Stimulated activated memory B cell treated with anti-CD40 and anti-IgM and Interleukin-4, amounts not matched to agents 10 μg/mL and 1 μg/mL and 100 μg/mL, for 72 hours (primary cell): ENCODE data around the gene RAB11FIP4.

Experiments
- ATAC-seq: fragments of 150-1000 bp; cut with Tn5 transposase; 2 replicates; pipeline ENCODE4 v1.10.0; 2021
- H3K27ac Mint-ChIP-seq: one replicate; pipeline ENCODE4 v1.8.0; 2022; ENCODE audit warnings: mild to moderate bottlenecking, mixed read lengths
- H3K27me3 Mint-ChIP-seq: one replicate; pipeline ENCODE4 v1.8.0; 2022; ENCODE audit warnings: mixed read lengths
- H3K36me3 Mint-ChIP-seq: one replicate; pipeline ENCODE4 v1.8.0; 2022; ENCODE audit warnings: mixed read lengths
- H3K4me1 Mint-ChIP-seq: one replicate; pipeline ENCODE4 v1.8.0; 2022; ENCODE audit warnings: mixed read lengths
- H3K4me3 Mint-ChIP-seq: one replicate; pipeline ENCODE4 v1.8.0; 2022; ENCODE audit warnings: mild to moderate bottlenecking, moderate library complexity, mixed read lengths
- H3K9me3 Mint-ChIP-seq: one replicate; pipeline ENCODE4 v1.8.0; 2022; ENCODE audit warnings: mixed read lengths

The RAB11FIP4 gene

GRCh38 chr17:31531336-31531980 lies 140.0 kb downstream of the RAB11FIP4 start:
- no peak overlapping the region for H3K27ac Mint-ChIP-seq
- ATAC-seq: no peak
- H3K36me3 Mint-ChIP-seq: peaks cover 26% of the 10 kb centered on the region
- no peaks in the 10 kb centered on the region for H3K9me3 Mint-ChIP-seq
- H3K4me3 Mint-ChIP-seq: no peak overlapping the region
- H3K27me3 Mint-ChIP-seq: no peaks in the 10 kb centered on the region
- peaks cover 27% of the 10 kb centered on the region for H3K4me1 Mint-ChIP-seq

GRCh38 chr17:31532081-31532480 lies 140.6 kb downstream of the RAB11FIP4 start:
- Mint-ChIP-seq H3K27ac (no peak overlapping the region), H3K9me3 (no peaks in the 10 kb centered on the region), H3K4me1 (peaks cover 33% of the 10 kb centered on the region), H3K36me3 (peaks cover 29% of the 10 kb centered on the region), H3K27me3 (no peaks in the 10 kb centered on the region), H3K4me3 (no peak overlapping the region)
- ATAC-seq: no peak

- H3K27me3 Mint-ChIP-seq: no peaks in the 10 kb centered on the region
- no peaks in the 10 kb centered on the region for H3K9me3 Mint-ChIP-seq
- peaks cover 37% of the 10 kb centered on the region for H3K4me1 Mint-ChIP-seq
- peaks cover 32% of the 10 kb centered on the region for H3K36me3 Mint-ChIP-seq
- ATAC-seq: no peak
- no peak overlapping the region for H3K4me3 Mint-ChIP-seq
- H3K27ac Mint-ChIP-seq: no peak overlapping the region
Observed at GRCh38 chr17:31532526-31532925, 141.1 kb downstream of the RAB11FIP4 start.

- H3K4me3 Mint-ChIP-seq: no peak overlapping the region
- no peak for ATAC-seq
- H3K27ac Mint-ChIP-seq: no peak overlapping the region
- H3K4me1 Mint-ChIP-seq: peaks cover 48% of the 10 kb centered on the region
- peaks cover 32% of the 10 kb centered on the region for H3K36me3 Mint-ChIP-seq
- H3K27me3 Mint-ChIP-seq: no peaks in the 10 kb centered on the region
- no peaks in the 10 kb centered on the region for H3K9me3 Mint-ChIP-seq
Observed at GRCh38 chr17:31533546-31534155, 142.2 kb downstream of the RAB11FIP4 start.

- no peak for ATAC-seq
- Mint-ChIP-seq H3K9me3 (no peaks in the 10 kb centered on the region), H3K27me3 (no peaks in the 10 kb centered on the region), H3K4me3 (no peak overlapping the region), H3K36me3 (peaks cover 31% of the 10 kb centered on the region), H3K27ac (no peak overlapping the region), H3K4me1 (peaks cover 55% of the 10 kb centered on the region)
Observed at GRCh38 chr17:31534223-31534888, 142.9 kb downstream of the RAB11FIP4 start.

- Mint-ChIP-seq H3K9me3 (no peaks in the 10 kb centered on the region), H3K27ac (peak overlapping the region; percentile 50), H3K4me3 (peak overlapping the region; percentile 49), H3K36me3 (peaks cover 21% of the 10 kb centered on the region), H3K4me1 (peaks cover 68% of the 10 kb centered on the region), H3K27me3 (no peaks in the 10 kb centered on the region)
- peak; percentile 86 for ATAC-seq
Observed at GRCh38 chr17:31535581-31535981, 144.1 kb downstream of the RAB11FIP4 start.

GRCh38 chr17:31536451-31536850 lies 145.0 kb downstream of the RAB11FIP4 start:
- no peak overlapping the region for H3K27ac Mint-ChIP-seq
- ATAC-seq: no peak
- peaks cover 19% of the 10 kb centered on the region for H3K36me3 Mint-ChIP-seq
- no peaks in the 10 kb centered on the region for H3K9me3 Mint-ChIP-seq
- peaks cover 76% of the 10 kb centered on the region for H3K4me1 Mint-ChIP-seq
- H3K27me3 Mint-ChIP-seq: no peaks in the 10 kb centered on the region
- no peak overlapping the region for H3K4me3 Mint-ChIP-seq

GRCh38 chr17:31537565-31538011 lies 146.1 kb downstream of the RAB11FIP4 start:
- no peaks in the 10 kb centered on the region for H3K27me3 Mint-ChIP-seq
- peak; percentile 21 for ATAC-seq
- no peaks in the 10 kb centered on the region for H3K9me3 Mint-ChIP-seq
- peaks cover 8% of the 10 kb centered on the region for H3K36me3 Mint-ChIP-seq
- H3K27ac Mint-ChIP-seq: peak overlapping the region; percentile 66
- H3K4me1 Mint-ChIP-seq: peaks cover 79% of the 10 kb centered on the region
- H3K4me3 Mint-ChIP-seq: peak overlapping the region; percentile 35

- Mint-ChIP-seq H3K36me3 (peaks cover 6% of the 10 kb centered on the region), H3K27ac (peak overlapping the region; percentile 66), H3K4me3 (peak overlapping the region; percentile 35), H3K9me3 (no peaks in the 10 kb centered on the region), H3K4me1 (peaks cover 75% of the 10 kb centered on the region), H3K27me3 (no peaks in the 10 kb centered on the region)
- peak; percentile 91 for ATAC-seq
Observed at GRCh38 chr17:31538080-31538762, 146.7 kb downstream of the RAB11FIP4 start.

GRCh38 chr17:31540602-31541307 lies 149.3 kb downstream of the RAB11FIP4 start:
- Mint-ChIP-seq H3K9me3 (no peaks in the 10 kb centered on the region), H3K4me1 (peaks cover 59% of the 10 kb centered on the region), H3K4me3 (no peak overlapping the region), H3K36me3 (peaks cover 6% of the 10 kb centered on the region), H3K27me3 (no peaks in the 10 kb centered on the region), H3K27ac (peak overlapping the region; percentile 66)
- ATAC-seq: peak; percentile 65

- H3K27ac Mint-ChIP-seq: peak overlapping the region; percentile 66
- H3K4me1 Mint-ChIP-seq: peaks cover 56% of the 10 kb centered on the region
- H3K27me3 Mint-ChIP-seq: no peaks in the 10 kb centered on the region
- peaks cover 6% of the 10 kb centered on the region for H3K36me3 Mint-ChIP-seq
- no peaks in the 10 kb centered on the region for H3K9me3 Mint-ChIP-seq
- H3K4me3 Mint-ChIP-seq: no peak overlapping the region
- ATAC-seq: no peak
Observed at GRCh38 chr17:31541559-31541958, 150.1 kb downstream of the RAB11FIP4 start.

- H3K36me3 Mint-ChIP-seq: no peaks in the 10 kb centered on the region
- ATAC-seq: no peak
Observed at GRCh38 chr17:31544186-31544585, 152.7 kb downstream of the RAB11FIP4 start.

GRCh38 chr17:31546650-31547049 lies 155.2 kb downstream of the RAB11FIP4 start:
- Mint-ChIP-seq H3K27ac (peak overlapping the region; percentile 10), H3K4me1 (peaks cover 23% of the 10 kb centered on the region), H3K27me3 (no peaks in the 10 kb centered on the region), H3K36me3 (no peaks in the 10 kb centered on the region), H3K9me3 (no peaks in the 10 kb centered on the region), H3K4me3 (no peak overlapping the region)
- ATAC-seq: no peak

More at GRCh38 chr17:31544186-31544585, 152.7 kb downstream of the RAB11FIP4 start:
- Mint-ChIP-seq H3K4me1 (peaks cover 35% of the 10 kb centered on the region), H3K4me3 (no peak overlapping the region), H3K9me3 (no peaks in the 10 kb centered on the region), H3K27ac (no peak overlapping the region), H3K27me3 (no peaks in the 10 kb centered on the region)

- Mint-ChIP-seq H3K4me3 (peak overlapping the region; percentile 90), H3K27ac (peak overlapping the region; percentile 89), H3K27me3 (no peaks in the 10 kb centered on the region), H3K9me3 (no peaks in the 10 kb centered on the region), H3K36me3 (no peaks in the 10 kb centered on the region), H3K4me1 (peaks cover 22% of the 10 kb centered on the region)
- no peak for ATAC-seq
Observed at GRCh38 chr17:31548709-31549108, 157.2 kb downstream of the RAB11FIP4 start.

GRCh38 chr17:31549121-31549524 lies 157.6 kb downstream of the RAB11FIP4 start:
- ATAC-seq: peak; percentile 50
- Mint-ChIP-seq H3K4me1 (peaks cover 19% of the 10 kb centered on the region), H3K9me3 (no peaks in the 10 kb centered on the region), H3K27me3 (no peaks in the 10 kb centered on the region), H3K36me3 (no peaks in the 10 kb centered on the region), H3K27ac (peak overlapping the region; percentile 89), H3K4me3 (peak overlapping the region; percentile 90)
